ENCODE results near the gene SUCO.

- no peak for TF ChIP-seq CTCF (conservative IDR thresholded peaks at IDR 0.05; ENCODE audit: low read depth, low read length)
- no peak for TF ChIP-seq CEBPB (IDR thresholded peaks at IDR 0.05; ENCODE audit: low read depth, low read length)
- no peak for TF ChIP-seq POLR2A (IDR thresholded peaks at IDR 0.05; ENCODE audit: low read depth, low read length)
These were observed 11.6 kb downstream of the SUCO start for GRCh38 chr1:172544481-172545104.

Data from IMR-90 (cell line).